Cardiac muscle cell (in vitro differentiated cells and primary cell): ENCODE data around the gene STAP2. TPM values are rescaled to one million over a fixed set of nuclear protein-coding genes. Genes with fewer than 3 reads are reported as not detected.
"Not testable (repeated sequence)": the region's sequence is repeated elsewhere in the genome, so short reads cannot be mapped to it uniquely, and the experiment has no call there.

Experiments
- DNase-seq, 2 donors: peaks; one replicate each; pipeline versions ENCODE4 v3.0.0 to v3.0.0-alpha.2; 2010 to 2017; ENCODE audit warnings: low read depth in 1 of 2, low spot score in 1 of 2
- H3K27ac ChIP-seq: fragments of 200-600 bp; sonication (generic); 2 replicates; pipeline ENCODE4 v1.5.1; 2016
- H3K27me3 ChIP-seq: fragments of 200-600 bp; sonication (generic); 2 replicates; pipeline ENCODE4 v1.6.0; 2016; ENCODE audit warnings: control low read depth
- H3K36me3 ChIP-seq: fragments of 200-600 bp; sonication (generic); 2 replicates; pipeline ENCODE4 v1.5.1; 2016; ENCODE audit warnings: control low read depth
- H3K4me1 ChIP-seq: fragments of 200-600 bp; sonication (generic); 2 replicates; pipeline ENCODE4 v1.8.1; 2017; ENCODE audit warnings: low read depth, mild to moderate bottlenecking, mixed run types
- H3K4me3 ChIP-seq: fragments of 200-600 bp; sonication (generic); 2 replicates; pipeline ENCODE4 v1.5.1; 2016; ENCODE audit warnings: mild to moderate bottlenecking
- H3K9me3 ChIP-seq: fragments of 200-600 bp; sonication (generic); 2 replicates; pipeline ENCODE4 v1.5.1; 2017; ENCODE audit warnings: low read depth, mild to moderate bottlenecking, control low read depth
- polyA plus RNA-seq: library from polyadenylated mRNA; unstranded; fragments of >200 nt; fragmentation: Nextera tagmentation; extraction: Ambion mirVana; gene quantifications from 2 replicates; pipeline ENCODE4 v1.2.1, GENCODE V29; 2016
- total RNA-seq: library from RNA; depleted of rRNA; stranded (reverse); fragments of >200 nt; gene quantifications from 2 replicates; pipeline ENCODE4 v1.2.3, GENCODE V29; 2016
- TF ChIP-seq, protein P1 (sequence below): IDR thresholded peaks from 2 replicates; pipeline ENCODE4 v1.5.1; 2012; ENCODE audit warnings: low read depth, mild to moderate bottlenecking, low read length

Gene STAP2
- total and polyA plus RNA-seq, 2 experiments from 2014 or later: 12.3 to 20.3 TPM

- no peaks in the 10 kb centered on the region for H3K27me3 ChIP-seq
- peak overlapping the region; percentile 70 for H3K27ac ChIP-seq
- H3K4me3 ChIP-seq: peak overlapping the region; percentile 90
- H3K36me3 ChIP-seq: no peaks in the 10 kb centered on the region
- TF ChIP-seq, protein P1, sequence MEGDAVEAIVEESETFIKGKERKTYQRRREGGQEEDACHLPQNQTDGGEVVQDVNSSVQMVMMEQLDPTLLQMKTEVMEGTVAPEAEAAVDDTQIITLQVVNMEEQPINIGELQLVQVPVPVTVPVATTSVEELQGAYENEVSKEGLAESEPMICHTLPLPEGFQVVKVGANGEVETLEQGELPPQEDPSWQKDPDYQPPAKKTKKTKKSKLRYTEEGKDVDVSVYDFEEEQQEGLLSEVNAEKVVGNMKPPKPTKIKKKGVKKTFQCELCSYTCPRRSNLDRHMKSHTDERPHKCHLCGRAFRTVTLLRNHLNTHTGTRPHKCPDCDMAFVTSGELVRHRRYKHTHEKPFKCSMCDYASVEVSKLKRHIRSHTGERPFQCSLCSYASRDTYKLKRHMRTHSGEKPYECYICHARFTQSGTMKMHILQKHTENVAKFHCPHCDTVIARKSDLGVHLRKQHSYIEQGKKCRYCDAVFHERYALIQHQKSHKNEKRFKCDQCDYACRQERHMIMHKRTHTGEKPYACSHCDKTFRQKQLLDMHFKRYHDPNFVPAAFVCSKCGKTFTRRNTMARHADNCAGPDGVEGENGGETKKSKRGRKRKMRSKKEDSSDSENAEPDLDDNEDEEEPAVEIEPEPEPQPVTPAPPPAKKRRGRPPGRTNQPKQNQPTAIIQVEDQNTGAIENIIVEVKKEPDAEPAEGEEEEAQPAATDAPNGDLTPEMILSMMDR: no peak
- DNase-seq: peak in 1 of 2 donors; percentile 29
- H3K9me3 ChIP-seq: no peaks in the 10 kb centered on the region
- peaks cover 16% of the 10 kb centered on the region for H3K4me1 ChIP-seq
Measured at GRCh38 chr19:4279530-4280422, 58.9 kb downstream of the STAP2 start.

GRCh38 chr19:4279267-4279529 is 59.4 kb downstream of the STAP2 start:
- H3K27me3 ChIP-seq: no peaks in the 10 kb centered on the region
- TF ChIP-seq, protein P1: no peak
- no peaks in the 10 kb centered on the region for H3K9me3 ChIP-seq
- peak overlapping the region; percentile 90 for H3K4me3 ChIP-seq
- H3K4me1 ChIP-seq: peaks cover 16% of the 10 kb centered on the region
- DNase-seq: no peak
- H3K36me3 ChIP-seq: no peaks in the 10 kb centered on the region
- peak overlapping the region; percentile 70 for H3K27ac ChIP-seq

GRCh38 chr19:4278419-4279266 is 60.0 kb downstream of the STAP2 start, which contains the start of gene SHD:
Gene SHD (plus strand): TSS chr19:4279266. CDS start chr19:4280064, 798 bp downstream.
- no peaks in the 10 kb centered on the region for H3K9me3 ChIP-seq
- peak within 1 kb of the TSS; percentile 90 for H3K4me3 ChIP-seq
- peak within 1 kb of the TSS; percentile 70 for H3K27ac ChIP-seq
- peak in 1 of 2 donors; percentile 71 for DNase-seq
- H3K36me3 ChIP-seq: no peaks in the 10 kb centered on the region
- TF ChIP-seq, protein P1: no peak
- H3K27me3 ChIP-seq: no peaks in the 10 kb centered on the region
- peaks cover 16% of the 10 kb centered on the region for H3K4me1 ChIP-seq

DNA sequence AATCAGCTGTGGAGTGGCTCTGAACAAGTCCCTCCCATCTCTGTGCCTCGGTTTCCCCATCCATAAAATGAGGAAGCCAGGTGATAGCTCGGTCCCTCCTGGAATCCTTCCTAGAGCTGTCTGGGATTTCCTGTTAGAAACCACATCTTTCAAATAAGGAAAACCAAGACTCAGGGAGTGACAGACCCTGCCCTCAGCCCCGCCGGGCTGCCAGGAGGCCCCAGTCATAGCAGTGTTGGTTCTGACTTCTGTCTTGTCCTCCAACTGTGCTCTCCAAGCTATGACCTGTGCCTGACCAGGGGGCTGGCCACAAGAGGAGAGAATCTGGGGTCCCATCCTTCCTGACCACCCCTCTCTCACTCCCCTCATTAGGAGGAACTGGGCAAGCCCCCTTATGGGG is 60.6 kb downstream of the STAP2 start:
- peak overlapping the region; percentile 70 for H3K27ac ChIP-seq
- DNase-seq: no peak
- H3K4me3 ChIP-seq: peak overlapping the region; percentile 90
- peaks cover 16% of the 10 kb centered on the region for H3K4me1 ChIP-seq
- no peaks in the 10 kb centered on the region for H3K27me3 ChIP-seq
- no peaks in the 10 kb centered on the region for H3K36me3 ChIP-seq
- TF ChIP-seq, protein P1: no peak
- no peaks in the 10 kb centered on the region for H3K9me3 ChIP-seq

DNA sequence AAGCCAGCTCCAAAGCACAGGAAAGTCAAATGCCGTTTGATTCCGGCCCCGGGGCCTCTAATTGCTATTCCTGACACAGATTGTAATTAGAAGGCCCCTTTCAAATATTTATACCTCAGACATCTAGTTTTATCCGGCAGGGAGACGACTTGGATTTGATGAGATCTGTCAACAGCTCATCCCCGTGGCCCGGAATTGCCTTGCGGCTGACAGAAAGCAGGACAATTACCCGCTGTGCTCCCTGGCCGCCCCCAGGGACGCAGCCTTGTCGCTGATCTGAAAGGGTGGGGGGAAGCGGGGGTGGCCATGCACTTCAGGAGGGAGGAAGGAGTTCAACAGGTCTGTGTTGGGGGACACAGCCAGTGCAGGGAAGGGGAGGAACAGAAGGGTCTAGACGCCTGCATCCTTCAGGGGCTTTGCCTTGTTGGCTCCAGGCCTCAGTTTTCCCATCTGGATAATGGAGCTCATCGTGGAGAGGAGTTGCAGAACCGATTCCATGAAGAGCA is 61.4 kb downstream of the STAP2 start:
- TF ChIP-seq, protein P1: no peak
- H3K27ac ChIP-seq: peak overlapping the region; percentile 70
- no peaks in the 10 kb centered on the region for H3K27me3 ChIP-seq
- no peaks in the 10 kb centered on the region for H3K9me3 ChIP-seq
- peak in 1 of 2 donors; percentile 42 for DNase-seq
- H3K4me3 ChIP-seq: no peak overlapping the region
- H3K36me3 ChIP-seq: no peaks in the 10 kb centered on the region
- H3K4me1 ChIP-seq: peaks cover 16% of the 10 kb centered on the region

DNA sequence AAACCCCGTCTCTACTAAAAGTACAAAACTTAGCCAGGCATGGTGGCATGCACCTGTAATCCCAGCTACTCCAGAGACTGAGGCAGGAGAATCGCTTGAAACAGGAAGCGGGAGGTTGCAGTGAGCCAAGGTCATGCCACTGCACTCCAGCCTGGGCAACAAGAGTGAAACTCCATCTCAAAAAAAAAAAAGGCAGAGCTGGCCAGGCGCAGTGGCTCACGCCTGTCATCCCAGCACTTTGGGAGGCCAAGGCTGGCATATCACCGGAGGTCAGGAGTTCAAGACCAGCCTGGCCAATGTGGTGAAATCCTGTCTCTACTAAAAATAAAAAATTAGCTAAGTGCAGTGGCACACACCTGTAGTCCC is 64.3 kb downstream of the STAP2 start:
- H3K27me3 ChIP-seq, H3K27ac ChIP-seq: not testable (repeated sequence)

More for the DNA sequence above, 64.3 kb downstream of the STAP2 start:
- H3K9me3 ChIP-seq, H3K36me3 ChIP-seq, DNase-seq, H3K4me3 ChIP-seq: not testable (repeated sequence)
- peaks cover 16% of the 10 kb centered on the region for H3K4me1 ChIP-seq
